ENCODE data around the gene OGDH. TPM values are rescaled to one million over a fixed set of nuclear protein-coding genes. Genes with fewer than 3 reads are reported as not detected.
"Not testable (repeated sequence)": the region's sequence is repeated elsewhere in the genome, so short reads cannot be mapped to it uniquely, and the experiment has no call there.

Gene OGDH
- total and polyA plus RNA-seq, 2 donors, result 20.7 to 26.9 TPM

DNA sequence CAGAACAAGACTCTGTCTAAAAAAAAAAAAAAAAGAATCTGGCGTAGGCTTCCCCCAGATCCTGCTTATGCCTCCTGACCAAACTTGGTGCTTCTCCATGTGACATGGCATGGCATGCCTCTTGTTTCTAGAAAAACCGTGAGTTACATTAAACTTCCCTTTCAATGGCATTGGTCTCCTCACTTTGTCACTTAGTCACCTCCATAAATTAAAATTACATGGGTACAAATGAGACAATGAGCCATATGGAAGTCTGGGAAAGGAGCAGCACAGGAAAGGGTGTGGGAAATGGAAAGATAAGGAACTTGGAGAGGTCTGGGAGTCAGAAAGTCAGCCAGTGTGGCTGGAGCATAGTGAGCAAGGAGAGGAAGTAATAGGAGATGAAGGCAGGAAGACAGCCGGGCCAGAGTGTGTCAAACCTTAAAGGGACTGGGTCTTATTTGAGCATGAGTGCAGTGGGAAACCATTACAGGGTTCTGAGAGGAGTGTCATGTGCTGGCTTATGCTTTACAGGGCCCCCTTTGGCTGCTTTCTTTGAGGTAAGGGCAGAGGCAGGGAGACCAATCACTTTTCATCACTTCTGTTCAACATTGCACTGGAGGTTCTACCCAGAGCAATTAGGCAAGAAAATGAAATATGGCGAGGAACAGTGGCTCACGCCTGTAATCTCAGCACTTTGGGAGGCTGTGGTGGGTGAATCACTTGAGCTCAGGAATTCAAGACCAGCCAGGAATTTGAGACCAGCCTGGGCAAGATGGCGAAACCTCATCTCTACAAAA is 120.9 kb downstream of the OGDH start:
- no peak overlapping the region for H3K27ac ChIP-seq (ENCODE audit: low read depth in 1 of 2, low read length in 1 of 2)
- no peaks in the 10 kb centered on the region for H3K27me3 ChIP-seq (ENCODE audit: control insufficient read depth in 2 of 2, insufficient read depth in 1 of 2, low read length in 1 of 2)
- no peaks in the 10 kb centered on the region for H3K9me3 ChIP-seq (ENCODE audit: control insufficient read depth in 2 of 2, insufficient read depth in 1 of 2, low read length in 1 of 2)
- no peaks in the 10 kb centered on the region for H3K36me3 ChIP-seq (ENCODE audit: control insufficient read depth in 2 of 2, insufficient read depth in 2 of 2, low read length in 1 of 2)
- no peak for DNase-seq (ENCODE audit: low read depth in 6 of 9, low spot score in 9 of 9)
- H3K4me3 ChIP-seq (ENCODE audit: low read length in 2 of 2), result no peak overlapping the region
- 78% methylated on average over 6 of the region's 6 CpGs for WGBS
- H3K4me1 ChIP-seq (ENCODE audit: control insufficient read depth in 2 of 2, insufficient read depth in 2 of 2, low read length in 2 of 2), result no peaks in the 10 kb centered on the region

DNA sequence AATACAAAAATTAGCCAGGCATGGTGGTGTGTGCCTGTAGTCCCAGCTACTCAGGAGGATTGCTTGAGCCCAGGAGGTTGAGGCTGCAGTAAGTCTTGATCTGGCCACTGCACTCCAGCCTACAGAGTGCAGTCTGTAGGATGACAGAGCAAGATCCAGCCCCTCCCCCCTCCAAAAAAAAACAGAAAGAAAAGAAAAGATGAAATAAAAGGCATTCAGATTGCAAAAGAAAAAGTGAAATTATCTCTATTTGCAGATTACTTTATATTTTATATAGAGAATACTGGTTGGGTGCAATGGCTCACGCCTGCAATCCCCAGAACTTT is 121.5 kb downstream of the OGDH start:
- Histone ChIP-seq H3K27me3 (ENCODE audit: control insufficient read depth in 2 of 2, insufficient read depth in 1 of 2, low read length in 1 of 2) (no peaks in the 10 kb centered on the region), H3K36me3 (ENCODE audit: control insufficient read depth in 2 of 2, insufficient read depth in 2 of 2, low read length in 1 of 2) (no peaks in the 10 kb centered on the region), H3K27ac (ENCODE audit: low read depth in 1 of 2, low read length in 1 of 2) (no peak overlapping the region), H3K4me1 (ENCODE audit: control insufficient read depth in 2 of 2, insufficient read depth in 2 of 2, low read length in 2 of 2) (no peaks in the 10 kb centered on the region), H3K9me3 (ENCODE audit: control insufficient read depth in 2 of 2, insufficient read depth in 1 of 2, low read length in 1 of 2) (no peaks in the 10 kb centered on the region), H3K4me3 (ENCODE audit: low read length in 2 of 2) (no peak overlapping the region)
- no peak for DNase-seq (ENCODE audit: low read depth in 6 of 9, low spot score in 9 of 9)
- WGBS, result 96% methylated on average over 1 of the region's 1 CpG

DNA sequence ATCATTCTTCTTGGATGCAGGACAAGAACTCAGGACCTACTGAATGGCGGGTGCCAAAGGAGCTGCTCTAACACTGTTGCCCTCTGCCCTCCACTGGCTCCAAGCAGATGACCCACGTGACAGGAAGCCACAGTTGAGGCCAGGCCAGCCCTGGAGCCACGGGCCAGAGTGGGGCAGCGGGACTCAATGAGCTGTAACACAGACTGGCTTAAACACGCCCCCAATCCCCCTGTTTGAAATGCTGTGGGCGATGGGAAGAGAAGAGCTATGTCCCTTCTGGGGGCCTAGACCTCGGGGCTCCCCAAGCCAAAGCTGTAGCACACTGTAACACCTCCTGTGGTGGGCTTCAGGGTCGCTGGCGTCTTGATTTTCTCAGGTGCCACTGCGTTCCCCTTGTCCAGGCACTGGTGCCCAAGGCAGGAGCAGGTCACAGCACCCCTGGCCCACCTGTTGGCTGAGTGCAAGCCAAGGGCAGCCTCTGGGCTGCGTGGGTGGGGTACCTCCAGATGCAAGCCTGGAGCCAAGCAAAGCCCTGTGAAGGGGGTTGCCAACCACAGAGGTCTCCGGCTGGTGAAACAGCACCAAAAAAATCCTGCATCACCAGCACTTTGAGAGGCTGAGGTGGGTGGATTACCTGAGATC is 123.6 kb downstream of the OGDH start:
- Histone ChIP-seq H3K27me3 (ENCODE audit: control insufficient read depth in 2 of 2, insufficient read depth in 1 of 2, low read length in 1 of 2) (no peaks in the 10 kb centered on the region), H3K9me3 (ENCODE audit: control insufficient read depth in 2 of 2, insufficient read depth in 1 of 2, low read length in 1 of 2) (no peaks in the 10 kb centered on the region), H3K4me3 (ENCODE audit: low read length in 2 of 2) (no peak overlapping the region), H3K4me1 (ENCODE audit: control insufficient read depth in 2 of 2, insufficient read depth in 2 of 2, low read length in 2 of 2) (no peaks in the 10 kb centered on the region), H3K27ac (ENCODE audit: low read depth in 1 of 2, low read length in 1 of 2) (no peak overlapping the region), H3K36me3 (ENCODE audit: control insufficient read depth in 2 of 2, insufficient read depth in 2 of 2, low read length in 1 of 2) (no peaks in the 10 kb centered on the region)
- 88% methylated on average over 12 of the region's 12 CpGs for WGBS
- no peak for DNase-seq (ENCODE audit: low read depth in 6 of 9, low spot score in 9 of 9)

DNA sequence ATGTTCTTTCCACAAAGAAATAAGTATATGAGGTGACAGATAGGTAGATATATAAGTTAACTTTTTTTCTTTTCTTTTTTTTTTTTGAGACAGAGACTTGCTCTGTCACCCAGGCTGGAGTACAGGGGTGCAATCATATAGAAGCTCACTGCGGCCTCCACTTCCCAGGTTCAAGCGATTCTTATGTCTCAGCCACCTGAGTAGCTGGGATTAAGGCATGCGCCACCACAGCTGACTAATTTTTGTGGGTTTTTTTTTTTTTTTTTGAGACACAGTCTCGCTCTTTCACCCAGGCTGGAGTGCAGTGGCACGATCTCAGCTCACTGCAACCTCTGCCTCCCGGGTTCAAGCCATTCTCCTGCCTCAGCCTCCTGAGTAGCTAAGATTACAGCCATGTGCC is 126.5 kb downstream of the OGDH start:
- not testable (repeated sequence) for H3K9me3 ChIP-seq (ENCODE audit: control insufficient read depth in 2 of 2, insufficient read depth in 1 of 2, low read length in 1 of 2); H3K4me1 ChIP-seq (ENCODE audit: control insufficient read depth in 2 of 2, insufficient read depth in 2 of 2, low read length in 2 of 2); DNase-seq (ENCODE audit: low read depth in 6 of 9, low spot score in 9 of 9); H3K4me3 ChIP-seq (ENCODE audit: low read length in 2 of 2); H3K27ac ChIP-seq (ENCODE audit: low read depth in 1 of 2, low read length in 1 of 2); H3K27me3 ChIP-seq (ENCODE audit: control insufficient read depth in 2 of 2, insufficient read depth in 1 of 2, low read length in 1 of 2); H3K36me3 ChIP-seq (ENCODE audit: control insufficient read depth in 2 of 2, insufficient read depth in 2 of 2, low read length in 1 of 2)
- WGBS, result 96% methylated on average over 6 of the region's 6 CpGs

DNA sequence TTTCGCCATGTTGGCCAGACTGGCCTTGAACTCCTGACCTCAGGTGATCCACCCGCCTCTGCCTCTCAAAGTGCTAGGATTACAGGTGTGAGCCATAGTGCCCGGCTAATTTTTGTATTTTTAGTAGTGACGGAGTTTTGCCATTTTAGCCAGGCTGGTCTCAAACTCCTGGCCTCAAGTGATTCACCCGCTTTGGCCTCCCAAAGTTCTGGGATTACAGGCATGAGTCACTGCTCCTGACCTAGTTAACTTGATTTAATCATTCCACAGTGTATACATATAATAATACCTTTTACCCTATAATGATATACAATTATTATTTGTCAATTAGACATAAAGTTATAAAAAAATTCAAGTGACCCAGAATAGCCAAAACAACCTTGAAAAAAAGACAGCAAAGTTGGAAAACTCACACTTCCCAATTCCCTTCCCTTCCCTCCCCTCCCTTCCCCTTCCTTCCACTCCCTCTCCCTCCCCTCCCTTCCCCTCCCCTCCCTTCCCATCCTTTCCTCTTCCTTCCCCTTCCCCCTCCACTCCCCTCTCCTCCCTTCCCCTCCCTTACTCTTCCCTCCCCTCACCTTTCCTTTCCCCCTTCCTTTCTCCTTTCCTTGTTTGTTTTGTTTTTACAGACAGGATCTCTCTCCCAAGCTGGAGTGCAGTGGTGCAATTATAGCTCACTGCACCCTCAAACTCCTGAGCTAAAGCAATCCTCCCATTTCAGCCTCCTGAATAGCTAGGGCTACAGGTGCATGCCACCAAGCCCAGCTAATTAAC is 127.5 kb downstream of the OGDH start:
- no peaks in the 10 kb centered on the region for H3K36me3 ChIP-seq (ENCODE audit: control insufficient read depth in 2 of 2, insufficient read depth in 2 of 2, low read length in 1 of 2)
- no peak overlapping the region for H3K4me3 ChIP-seq (ENCODE audit: low read length in 2 of 2)
- no peak overlapping the region for H3K27ac ChIP-seq (ENCODE audit: low read depth in 1 of 2, low read length in 1 of 2)
- DNase-seq (ENCODE audit: low read depth in 6 of 9, low spot score in 9 of 9), result no peak
- no peaks in the 10 kb centered on the region for H3K4me1 ChIP-seq (ENCODE audit: control insufficient read depth in 2 of 2, insufficient read depth in 2 of 2, low read length in 2 of 2)
- no peaks in the 10 kb centered on the region for H3K9me3 ChIP-seq (ENCODE audit: control insufficient read depth in 2 of 2, insufficient read depth in 1 of 2, low read length in 1 of 2)
- WGBS, result 86% methylated on average over 5 of the region's 5 CpGs
- no peaks in the 10 kb centered on the region for H3K27me3 ChIP-seq (ENCODE audit: control insufficient read depth in 2 of 2, insufficient read depth in 1 of 2, low read length in 1 of 2)

DNA sequence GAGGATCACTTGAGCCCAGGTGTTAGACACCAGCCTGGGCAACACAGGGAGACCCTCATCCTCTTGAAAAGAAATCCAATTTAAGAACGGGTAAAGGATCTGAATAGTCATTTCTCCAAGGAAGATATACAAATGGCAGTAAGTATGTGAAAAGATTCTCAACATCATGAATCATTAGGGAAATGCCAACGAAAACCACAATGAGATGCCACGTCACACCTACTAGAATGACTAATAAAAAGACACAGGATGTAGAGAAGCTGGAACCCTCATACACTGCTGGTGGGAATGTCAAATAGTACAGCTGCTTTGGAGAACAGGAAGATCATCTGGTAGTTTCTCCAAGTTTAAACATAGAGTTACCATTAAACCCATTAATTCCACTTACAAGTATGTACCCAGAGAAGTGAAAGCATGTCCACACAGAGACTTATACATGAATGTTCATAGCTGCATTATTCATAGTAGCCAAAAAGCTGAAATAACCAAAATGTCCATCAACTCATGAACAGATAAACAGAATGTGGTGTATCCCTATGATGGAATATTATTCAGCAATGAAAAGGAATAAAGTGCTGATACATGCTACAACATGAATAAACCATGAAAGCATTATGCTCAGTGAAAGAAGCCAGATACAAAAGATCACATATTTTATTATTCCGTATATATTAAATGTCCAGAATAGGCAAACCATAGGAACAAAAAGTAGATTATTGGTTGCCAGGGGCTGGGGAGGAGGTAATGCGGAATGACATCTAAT is 129.2 kb downstream of the OGDH start:
- peak in 1 of 9 donors; percentile 34 for DNase-seq (ENCODE audit: low read depth in 6 of 9, low spot score in 9 of 9)
- H3K27ac ChIP-seq (ENCODE audit: low read depth in 1 of 2, low read length in 1 of 2), result no peak overlapping the region
- no peaks in the 10 kb centered on the region for H3K36me3 ChIP-seq (ENCODE audit: control insufficient read depth in 2 of 2, insufficient read depth in 2 of 2, low read length in 1 of 2)
- WGBS, result 78% methylated on average over 5 of the region's 5 CpGs
- H3K9me3 ChIP-seq (ENCODE audit: control insufficient read depth in 2 of 2, insufficient read depth in 1 of 2, low read length in 1 of 2), result no peaks in the 10 kb centered on the region
- H3K4me1 ChIP-seq (ENCODE audit: control insufficient read depth in 2 of 2, insufficient read depth in 2 of 2, low read length in 2 of 2), result no peaks in the 10 kb centered on the region
- no peaks in the 10 kb centered on the region for H3K27me3 ChIP-seq (ENCODE audit: control insufficient read depth in 2 of 2, insufficient read depth in 1 of 2, low read length in 1 of 2)
- no peak overlapping the region for H3K4me3 ChIP-seq (ENCODE audit: low read length in 2 of 2)

DNA sequence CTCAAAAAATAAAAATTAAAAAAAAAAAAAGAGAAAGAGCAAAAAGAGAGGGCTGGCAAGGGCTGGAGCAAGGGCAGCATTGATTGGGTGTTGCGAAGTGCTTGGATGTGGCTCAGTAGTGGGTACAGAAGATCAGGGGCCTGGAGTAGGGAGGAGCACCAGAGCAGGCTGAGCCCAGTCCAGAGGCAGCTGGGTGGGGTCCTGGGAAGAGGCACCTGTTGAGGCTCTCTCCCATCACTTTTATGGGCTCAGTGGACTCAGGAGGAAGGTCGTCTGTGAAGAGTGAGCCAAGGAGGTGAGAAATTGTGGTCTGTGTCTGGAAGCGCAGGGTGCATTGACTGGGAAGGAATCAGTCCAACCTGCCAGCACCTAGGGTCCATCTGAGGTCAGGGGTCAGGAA is 130.5 kb downstream of the OGDH start:
- 86% methylated on average over 3 of the region's 3 CpGs for WGBS
- Histone ChIP-seq H3K36me3 (ENCODE audit: control insufficient read depth in 2 of 2, insufficient read depth in 2 of 2, low read length in 1 of 2) (no peaks in the 10 kb centered on the region), H3K4me1 (ENCODE audit: control insufficient read depth in 2 of 2, insufficient read depth in 2 of 2, low read length in 2 of 2) (no peaks in the 10 kb centered on the region), H3K4me3 (ENCODE audit: low read length in 2 of 2) (no peak overlapping the region), H3K9me3 (ENCODE audit: control insufficient read depth in 2 of 2, insufficient read depth in 1 of 2, low read length in 1 of 2) (no peaks in the 10 kb centered on the region), H3K27me3 (ENCODE audit: control insufficient read depth in 2 of 2, insufficient read depth in 1 of 2, low read length in 1 of 2) (no peaks in the 10 kb centered on the region), H3K27ac (ENCODE audit: low read depth in 1 of 2, low read length in 1 of 2) (no peak overlapping the region)
- no peak for DNase-seq (ENCODE audit: low read depth in 6 of 9, low spot score in 9 of 9)

DNA sequence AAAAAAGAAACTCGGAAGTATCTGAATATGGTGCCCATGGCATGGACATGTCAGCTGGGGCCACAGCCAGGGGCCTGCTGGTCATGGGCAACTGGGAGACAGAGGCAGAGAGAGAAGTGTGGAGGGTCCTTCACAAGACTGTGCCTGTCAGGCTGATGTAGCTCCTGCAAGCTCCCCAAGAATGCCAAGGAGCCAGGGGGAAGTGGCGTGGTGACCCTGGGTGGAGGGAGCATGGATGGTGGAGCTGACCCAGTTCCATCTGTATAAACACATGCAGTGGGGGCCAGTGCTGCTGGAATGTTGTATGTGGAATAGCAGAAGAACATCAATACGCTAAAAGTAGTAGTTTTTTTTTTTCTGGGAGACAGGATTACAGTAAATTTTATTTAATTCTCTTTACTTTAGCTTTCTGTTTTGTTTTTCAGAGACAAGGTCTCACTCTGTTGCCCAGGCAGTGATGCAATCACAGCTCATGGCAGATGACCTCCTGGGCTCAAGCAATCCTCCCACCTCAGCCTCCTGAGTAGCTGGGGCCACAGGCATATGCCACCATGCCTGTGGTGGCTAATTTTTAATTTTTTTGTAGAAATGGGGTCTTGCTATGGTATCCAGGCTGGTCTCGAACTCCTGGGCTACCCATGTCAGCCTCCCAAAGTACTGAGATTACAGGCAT is 131.8 kb downstream of the OGDH start:
- Histone ChIP-seq H3K27me3 (ENCODE audit: control insufficient read depth in 2 of 2, insufficient read depth in 1 of 2, low read length in 1 of 2) (no peaks in the 10 kb centered on the region), H3K36me3 (ENCODE audit: control insufficient read depth in 2 of 2, insufficient read depth in 2 of 2, low read length in 1 of 2) (no peaks in the 10 kb centered on the region), H3K27ac (ENCODE audit: low read depth in 1 of 2, low read length in 1 of 2) (no peak overlapping the region), H3K9me3 (ENCODE audit: control insufficient read depth in 2 of 2, insufficient read depth in 1 of 2, low read length in 1 of 2) (no peaks in the 10 kb centered on the region), H3K4me3 (ENCODE audit: low read length in 2 of 2) (no peak overlapping the region), H3K4me1 (ENCODE audit: control insufficient read depth in 2 of 2, insufficient read depth in 2 of 2, low read length in 2 of 2) (no peaks in the 10 kb centered on the region)
- WGBS, result 97% methylated on average over 4 of the region's 4 CpGs
- DNase-seq (ENCODE audit: low read depth in 6 of 9, low spot score in 9 of 9), result no peak
